Activated CD4-positive, alpha-beta T cell treated with anti-CD3 and anti-CD28 coated beads, Interleukin-10, Interleukin-2, amounts not matched to agents 100 ng/mL and 50 ng/mL, durations not matched to agents 16 hours and 8 hours (primary cell): ENCODE results near the gene LMAN2.

Source experiments
- DNase-seq: peaks from one replicate; pipeline ENCODE4 v3.0.0-alpha.2; 2020

The LMAN2 gene

DNA sequence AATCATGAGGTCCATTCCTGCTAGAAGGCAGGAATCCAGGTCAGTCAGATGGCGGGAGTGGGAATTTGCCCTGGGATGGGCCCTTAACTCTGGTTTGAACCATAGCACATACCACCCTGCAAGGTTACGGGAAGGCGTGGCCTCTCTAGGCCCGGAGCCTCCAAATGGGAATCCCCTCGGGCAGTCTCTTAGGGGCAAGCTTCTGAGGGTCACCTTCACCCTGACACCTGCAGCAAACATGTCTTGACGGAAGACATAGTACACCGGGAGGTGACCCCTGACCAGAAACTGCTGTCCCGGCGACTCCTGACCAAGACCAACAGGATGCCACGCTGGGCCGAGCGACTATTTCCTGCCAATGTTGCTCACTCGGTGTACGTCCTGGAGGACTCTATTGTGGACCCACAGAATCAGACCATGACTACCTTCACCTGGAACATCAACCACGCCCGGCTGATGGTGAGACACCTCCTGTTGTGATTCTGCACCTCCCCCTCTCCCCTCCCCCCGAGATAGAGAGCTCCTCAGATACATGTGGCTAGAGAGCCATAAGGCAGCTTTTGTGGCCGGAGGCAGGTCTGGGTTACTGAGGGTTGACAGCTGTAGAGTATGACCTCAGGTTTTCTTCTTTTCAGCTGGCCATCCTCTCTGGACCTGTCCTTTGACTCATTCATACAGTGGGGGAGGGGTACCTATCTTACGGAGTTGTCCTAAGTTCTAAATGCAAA lies 46.9 kb downstream of the LMAN2 start:
- DNase-seq, result peak; percentile 47

DNA sequence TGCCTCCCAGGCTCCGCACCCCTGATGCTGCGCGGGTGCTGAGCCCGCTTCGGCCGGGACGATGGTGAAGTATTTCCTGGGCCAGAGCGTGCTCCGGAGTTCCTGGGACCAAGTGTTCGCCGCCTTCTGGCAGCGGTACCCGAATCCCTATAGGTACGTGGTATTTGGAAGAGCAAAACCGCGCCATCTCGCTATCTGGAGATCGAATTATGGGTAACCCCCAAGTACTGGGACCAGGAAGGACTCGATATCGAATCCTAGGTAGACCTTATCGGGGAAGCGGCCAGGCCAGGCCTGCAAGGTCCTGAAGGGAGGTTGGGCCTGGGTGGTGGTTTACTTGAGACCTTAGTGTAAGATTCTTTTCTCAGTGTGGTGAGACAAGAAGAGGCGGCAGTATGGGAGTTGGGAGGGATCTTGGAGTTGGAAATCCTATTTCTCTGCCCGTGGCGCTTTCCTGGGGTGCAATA lies 47.5 kb downstream of the LMAN2 start:
- DNase-seq, result no peak

DNA sequence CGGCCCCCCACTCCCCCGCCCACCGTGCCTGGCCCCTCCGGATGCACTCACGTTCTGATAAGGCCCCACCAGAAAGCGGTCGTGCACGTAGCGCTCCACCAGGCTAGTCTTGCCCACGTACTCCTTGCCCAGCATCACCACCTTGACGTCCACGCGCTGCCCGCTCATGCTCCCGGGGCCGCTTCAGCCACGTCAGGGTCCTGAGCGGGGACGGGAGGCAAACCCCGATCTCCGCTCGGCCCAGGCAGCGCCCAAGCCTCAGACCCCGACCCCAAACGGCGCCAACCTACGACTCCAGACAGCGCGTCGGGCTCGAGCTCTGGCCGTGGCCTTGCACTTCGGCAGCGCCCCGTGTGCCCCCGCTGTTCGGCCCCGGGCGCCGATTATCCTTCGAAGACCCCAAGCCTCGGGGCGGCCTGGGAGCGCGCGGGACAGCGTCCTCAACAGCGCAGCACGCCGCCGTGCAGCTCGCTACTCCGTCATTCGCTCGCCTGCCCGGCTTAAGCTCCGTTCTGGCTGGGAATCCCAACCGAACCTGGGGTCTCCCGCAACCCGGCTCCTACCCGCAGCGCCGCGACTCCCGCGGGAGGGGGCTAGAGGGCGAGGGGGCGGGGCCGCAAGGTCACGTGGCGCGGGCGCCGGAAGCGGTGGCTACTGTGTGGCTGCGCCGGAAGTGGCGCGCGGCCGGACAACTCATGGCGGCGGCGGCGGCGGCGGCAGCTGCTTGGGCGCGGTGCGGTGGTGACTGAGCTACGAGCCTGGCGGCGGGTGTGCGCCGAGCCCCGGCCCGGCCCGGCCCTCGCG lies 48.1 kb downstream of the LMAN2 start, which contains the start of the genes PRELID1 and RAB24:
Gene PRELID1 (plus strand): TSS at position 679 of the 804 bp plus-strand sequence. CDS start 187 bp downstream, outside the sequence.
Gene RAB24 (minus strand): TSS at position 599 of the 804 bp plus-strand sequence. CDS start 431 bp downstream, at position 168.
- peak; percentile 92 for DNase-seq

DNA sequence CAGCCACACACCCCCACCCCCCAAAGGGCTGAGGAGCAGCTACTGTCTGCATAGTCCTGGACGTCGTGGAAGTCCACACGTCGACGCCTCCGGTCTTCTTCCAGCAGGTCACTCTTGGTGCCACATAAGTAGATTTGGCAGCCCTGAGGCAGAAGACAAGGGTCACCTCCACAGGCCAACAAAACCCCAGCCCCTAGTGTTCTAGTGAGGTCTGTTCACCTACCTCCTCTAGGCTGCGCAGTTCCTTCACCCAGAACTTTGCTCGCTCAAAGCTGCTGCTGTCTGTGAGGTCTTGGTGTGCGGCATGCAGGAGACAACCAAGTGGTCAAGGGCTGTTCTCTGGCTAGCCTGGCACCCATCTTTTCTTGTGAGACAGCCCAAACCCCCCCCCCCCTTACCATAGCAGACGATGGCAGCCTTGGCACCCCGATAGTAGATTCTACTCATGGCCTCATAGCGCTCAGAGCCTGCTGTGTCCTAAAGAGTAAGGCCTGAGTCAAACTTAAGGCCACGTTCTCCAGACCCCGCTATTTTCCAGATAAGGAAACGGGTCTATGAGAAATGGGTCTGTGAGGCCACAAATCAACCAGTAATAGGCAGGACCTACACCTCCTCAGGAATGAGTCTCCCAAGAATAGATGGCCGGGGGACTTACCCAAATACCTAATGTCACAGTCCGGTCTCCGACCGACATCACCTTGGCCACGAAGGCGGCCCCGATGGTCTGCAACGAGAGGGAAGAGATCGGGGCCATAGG lies 48.9 kb downstream of the LMAN2 start:
- DNase-seq, result no peak

DNA sequence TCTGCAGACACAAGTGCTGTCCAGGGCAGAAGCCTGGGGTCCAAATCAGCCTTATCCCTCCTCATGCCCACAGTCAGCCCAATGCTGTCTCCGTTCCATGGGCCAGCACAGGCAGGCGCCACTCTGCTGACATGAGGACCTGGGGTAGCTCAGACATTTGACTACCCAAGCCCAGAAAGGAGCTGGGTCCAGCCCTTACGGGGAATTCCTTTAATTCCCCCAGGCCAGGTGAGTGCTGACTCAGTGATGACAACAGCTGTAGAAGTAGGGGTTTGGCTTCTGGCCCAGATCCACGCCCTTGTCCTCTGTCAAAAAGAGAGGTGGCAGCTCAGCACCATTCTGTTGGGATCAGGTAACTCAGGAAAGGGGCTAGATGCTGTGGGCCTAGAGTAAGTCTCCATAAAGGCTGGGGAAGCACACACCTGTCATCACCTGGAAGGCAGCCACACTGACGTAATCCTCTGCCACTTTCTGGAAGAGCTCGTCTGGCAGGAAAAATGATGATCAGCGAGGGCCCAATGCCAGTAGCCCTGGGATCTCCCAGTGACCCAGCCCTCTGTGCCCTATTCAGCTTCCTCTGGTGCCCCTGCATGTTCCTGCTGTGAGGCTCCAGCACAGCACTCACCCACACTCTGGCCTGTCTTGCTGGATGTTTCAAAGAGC lies 49.8 kb downstream of the LMAN2 start:
- no peak for DNase-seq

DNA sequence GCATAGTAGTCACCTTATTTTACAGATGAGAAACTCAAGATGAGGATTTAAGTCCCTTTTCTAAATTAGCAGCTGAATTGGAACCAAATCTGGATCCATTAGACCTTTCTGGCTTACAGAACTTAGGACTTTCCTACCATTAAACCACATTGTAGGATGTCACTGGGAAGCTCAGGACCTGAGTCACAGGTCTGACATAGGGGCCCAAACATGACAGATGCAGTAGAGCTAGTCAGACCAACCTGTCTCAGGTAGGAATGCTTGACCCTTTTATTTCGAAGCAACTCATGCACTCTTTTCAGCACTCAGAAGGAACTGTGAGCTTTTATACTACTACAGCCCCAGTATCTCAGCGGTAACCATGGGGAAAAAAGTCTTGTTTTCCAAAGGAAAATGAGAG lies 50.5 kb downstream of the LMAN2 start:
- no peak for DNase-seq

DNA sequence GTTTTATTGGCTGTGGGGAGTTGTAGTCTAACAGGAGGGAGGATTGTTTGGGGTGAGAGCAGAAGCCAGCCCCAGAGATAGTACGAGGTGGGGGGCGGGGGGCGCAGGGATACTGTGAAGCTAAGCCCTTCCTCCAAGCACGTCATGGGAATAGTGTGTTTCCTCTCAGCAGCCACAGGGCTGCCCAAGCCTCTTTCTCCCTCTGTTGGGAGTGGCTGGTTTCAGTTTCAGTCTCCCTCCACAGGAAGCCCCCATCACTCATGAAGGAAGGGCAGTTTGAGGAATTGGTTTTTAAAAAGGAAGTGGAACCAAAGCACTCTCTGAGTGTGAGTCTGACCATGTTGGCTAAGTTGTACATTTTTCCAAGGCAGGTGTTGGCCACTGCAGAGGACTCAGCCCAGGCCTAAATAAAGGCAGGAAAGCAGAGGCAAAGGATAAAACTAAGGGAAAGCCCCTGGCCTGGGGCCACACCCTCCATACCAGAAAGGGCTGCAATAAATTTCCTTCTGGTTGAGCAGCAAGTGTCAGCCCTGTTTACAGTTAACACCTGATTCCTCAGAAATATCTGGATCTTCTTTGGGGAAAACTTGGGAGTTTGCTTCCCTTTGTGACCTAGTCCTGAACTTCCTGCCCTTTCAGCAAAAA lies 51.1 kb downstream of the LMAN2 start:
- DNase-seq, result peak; percentile 79

DNA sequence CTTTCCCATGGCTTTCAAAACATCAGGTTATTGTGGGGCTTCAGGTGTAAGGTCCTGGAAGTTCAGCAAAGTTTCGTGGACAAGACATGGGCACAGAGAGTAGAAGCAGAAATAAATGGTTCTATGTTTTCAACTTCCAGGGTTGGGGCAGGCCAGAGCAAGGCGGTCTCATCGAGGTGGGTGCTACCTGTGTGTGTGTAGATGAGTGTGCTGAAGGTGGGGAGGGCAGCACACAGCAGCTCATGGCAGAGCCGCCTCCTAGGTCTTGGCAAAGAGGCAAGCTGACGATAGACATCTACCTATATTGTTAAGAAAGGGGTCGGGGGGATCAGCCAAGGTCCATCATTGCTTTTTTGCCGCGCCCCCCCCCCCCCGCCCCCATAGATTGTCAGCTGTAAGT lies 51.8 kb downstream of the LMAN2 start:
- DNase-seq, result no peak

DNA sequence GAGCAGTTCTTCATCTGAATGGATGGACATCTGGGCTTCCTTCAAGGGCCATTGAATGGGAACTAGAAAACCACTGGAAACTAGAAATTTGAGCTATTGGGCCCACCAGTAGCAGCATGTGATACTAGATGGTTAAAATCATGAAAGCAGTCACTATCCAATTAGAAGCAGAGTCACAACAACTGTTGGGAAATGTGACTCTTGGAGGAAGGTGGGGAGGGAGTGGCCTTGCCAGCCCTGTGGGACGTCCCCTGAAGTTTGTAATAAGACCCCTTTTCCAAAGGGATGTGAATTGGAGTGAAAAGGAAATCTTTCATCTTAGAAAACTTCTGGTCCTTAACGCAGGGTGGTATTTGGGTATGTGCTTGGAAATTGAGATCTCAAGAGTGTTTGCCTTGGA lies 53.5 kb downstream of the LMAN2 start:
- no peak for DNase-seq

DNA sequence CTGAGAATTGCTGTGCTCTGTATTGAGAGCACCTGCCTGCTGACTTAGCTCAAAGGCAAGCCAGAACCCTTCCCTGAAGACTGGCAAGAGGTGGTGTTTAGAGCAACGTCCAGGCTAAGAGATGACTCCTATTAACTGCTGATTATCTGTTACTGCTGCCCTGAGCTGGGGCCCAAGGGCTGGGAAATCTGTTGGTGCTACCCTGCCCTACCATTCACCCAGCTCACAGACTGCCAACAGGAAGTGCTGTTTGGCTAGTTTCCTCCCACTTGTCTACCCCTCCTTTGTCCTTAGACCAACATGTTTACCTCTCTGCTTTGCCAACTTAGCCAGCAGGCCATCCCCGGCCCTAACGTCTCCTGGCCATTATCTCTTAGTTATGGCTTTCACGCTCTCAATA lies 54.9 kb downstream of the LMAN2 start:
- DNase-seq, result no peak

DNA sequence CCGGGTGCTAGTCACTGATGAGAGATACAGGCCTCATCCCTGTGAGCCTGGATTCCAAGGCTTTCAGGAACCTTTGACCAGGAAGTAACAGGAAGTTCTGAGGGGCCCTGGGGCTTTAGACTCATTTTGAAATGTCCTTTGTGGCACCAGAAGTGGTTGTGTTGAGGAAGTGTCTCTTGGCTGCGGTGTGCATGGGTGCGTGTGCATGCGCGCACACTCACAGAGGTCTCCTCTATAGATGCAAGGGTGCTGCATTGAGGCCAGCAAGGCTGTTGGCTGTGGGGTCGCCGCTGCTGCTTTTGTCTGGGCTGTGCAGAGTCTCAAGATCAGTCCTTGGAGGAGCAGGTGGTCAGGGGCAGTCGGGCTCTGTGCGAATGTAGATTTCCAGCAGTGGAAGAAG lies 55.5 kb downstream of the LMAN2 start:
- DNase-seq, result no peak

DNA sequence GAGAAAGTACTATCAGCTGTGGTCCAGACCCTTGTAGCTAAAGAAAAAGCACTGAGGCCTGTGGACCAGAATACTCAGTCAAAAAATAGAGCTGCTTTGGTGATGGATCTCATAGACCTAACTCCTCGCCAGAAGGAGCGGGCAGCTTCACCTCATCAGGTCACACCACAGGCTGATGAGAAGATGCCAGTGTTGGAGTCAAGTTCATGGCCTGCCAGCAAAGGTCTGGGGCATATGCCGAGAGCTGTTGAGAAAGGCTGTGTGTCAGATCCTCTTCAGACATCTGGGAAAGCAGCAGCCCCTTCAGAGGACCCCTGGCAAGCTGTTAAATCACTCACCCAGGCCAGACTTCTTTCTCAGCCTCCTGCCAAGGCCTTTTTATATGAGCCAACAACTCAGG lies 56.8 kb downstream of the LMAN2 start:
- no peak for DNase-seq

DNA sequence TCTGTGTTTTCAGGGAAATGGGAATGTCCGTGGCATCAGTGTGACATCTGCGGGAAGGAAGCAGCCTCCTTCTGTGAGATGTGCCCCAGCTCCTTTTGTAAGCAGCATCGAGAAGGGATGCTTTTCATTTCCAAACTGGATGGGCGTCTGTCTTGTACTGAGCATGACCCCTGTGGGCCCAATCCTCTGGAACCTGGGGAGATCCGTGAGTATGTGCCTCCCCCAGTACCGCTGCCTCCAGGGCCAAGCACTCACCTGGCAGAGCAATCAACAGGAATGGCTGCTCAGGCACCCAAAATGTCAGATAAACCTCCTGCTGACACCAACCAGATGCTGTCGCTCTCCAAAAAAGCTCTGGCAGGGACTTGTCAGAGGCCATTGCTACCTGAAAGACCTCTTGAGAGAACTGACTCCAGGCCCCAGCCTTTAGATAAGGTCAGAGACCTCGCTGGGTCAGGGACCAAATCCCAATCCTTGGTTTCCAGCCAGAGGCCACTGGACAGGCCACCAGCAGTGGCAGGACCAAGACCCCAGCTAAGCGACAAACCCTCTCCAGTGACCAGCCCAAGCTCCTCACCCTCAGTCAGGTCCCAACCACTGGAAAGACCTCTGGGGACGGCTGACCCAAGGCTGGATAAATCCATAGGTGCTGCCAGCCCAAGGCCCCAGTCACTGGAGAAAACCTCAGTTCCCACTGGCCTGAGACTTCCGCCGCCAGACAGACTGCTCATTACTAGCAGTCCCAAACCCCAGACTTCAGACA lies 57.5 kb downstream of the LMAN2 start:
- DNase-seq, result no peak

DNA sequence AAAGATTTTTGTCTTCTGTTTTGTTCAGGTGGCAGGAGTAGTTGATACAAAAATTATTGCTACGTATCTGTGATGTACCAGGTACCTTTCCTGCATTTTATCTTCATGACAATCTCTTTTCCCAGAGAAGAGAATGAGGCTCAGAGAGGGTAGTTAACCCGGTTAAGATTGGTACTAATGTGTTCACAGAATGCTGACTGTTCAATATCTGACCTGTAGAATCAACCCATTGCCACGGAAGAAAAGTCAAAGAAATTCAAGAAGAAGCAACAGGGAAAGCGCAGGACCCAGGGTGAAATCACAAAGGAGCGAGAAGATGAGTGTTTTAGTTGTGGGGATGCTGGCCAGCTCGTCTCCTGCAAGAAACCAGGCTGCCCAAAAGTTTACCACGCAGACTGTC lies 59.7 kb downstream of the LMAN2 start:
- no peak for DNase-seq

DNA sequence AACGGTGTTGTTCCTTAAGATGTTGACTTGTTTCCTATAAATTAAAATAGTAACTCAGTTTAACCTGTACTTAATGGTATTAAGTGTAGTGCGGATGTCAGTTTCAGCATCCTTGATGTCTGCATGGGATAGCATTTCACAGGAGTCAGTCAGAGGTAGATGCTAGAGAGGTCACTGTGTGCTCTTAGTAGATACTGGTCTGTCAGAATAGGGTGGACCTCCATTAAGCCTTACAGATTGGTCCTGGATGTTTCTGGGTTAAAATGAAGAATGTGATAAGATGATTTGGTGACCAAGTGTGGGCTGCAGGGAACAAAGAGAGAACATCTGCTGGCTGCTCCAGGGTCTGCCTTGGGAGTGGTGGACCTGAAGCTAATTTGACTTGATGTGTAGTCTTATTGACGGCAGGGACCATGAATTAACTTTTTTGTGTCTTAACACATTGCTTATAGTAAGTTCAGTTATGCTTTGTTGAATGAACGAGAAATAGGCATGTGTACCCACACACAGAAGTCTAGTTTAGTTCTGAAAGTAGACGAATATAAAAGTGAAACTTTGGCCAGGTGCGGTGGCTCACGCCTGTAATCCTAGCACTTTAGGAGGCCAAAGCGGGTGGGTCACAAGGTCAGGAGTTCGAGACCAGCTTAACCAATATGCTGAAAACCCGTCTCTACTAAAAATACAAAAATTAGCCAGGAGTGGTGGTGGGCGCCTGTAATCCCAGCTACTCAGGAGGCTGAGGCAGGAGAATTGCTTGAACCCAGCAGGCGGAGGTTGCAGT lies 60.5 kb downstream of the LMAN2 start:
- no peak for DNase-seq

DNA sequence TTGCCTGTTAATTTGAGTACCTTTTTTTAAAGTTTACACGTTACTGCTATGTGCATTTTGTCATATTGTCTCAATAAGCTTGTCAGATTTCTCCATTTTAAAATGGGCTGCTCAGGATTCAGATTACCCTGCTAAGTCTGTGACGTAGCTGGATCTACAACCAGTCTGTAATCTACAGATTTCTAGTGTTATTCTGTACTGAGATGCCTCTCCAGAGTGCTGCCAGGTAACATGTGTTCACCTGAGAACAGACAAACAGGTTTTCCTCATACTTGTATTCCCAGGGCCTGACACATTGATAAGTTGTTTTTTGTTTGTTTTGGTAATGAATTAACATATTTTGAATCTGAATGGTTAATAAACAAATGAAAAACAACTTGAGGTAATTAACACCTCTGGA lies 63.3 kb downstream of the LMAN2 start:
- DNase-seq, result no peak
